ENCODE measurements around the gene CCDC69. TPM values are rescaled to one million over a fixed set of nuclear protein-coding genes. Genes with fewer than 3 reads are reported as not detected.

Gene CCDC69
- total and polyA plus RNA-seq, 2 of the 8 experiments (the other 6 are each of a cell fraction or from before 2014, with no cell fraction given), result 8.4 to 10.8 TPM

DNA sequence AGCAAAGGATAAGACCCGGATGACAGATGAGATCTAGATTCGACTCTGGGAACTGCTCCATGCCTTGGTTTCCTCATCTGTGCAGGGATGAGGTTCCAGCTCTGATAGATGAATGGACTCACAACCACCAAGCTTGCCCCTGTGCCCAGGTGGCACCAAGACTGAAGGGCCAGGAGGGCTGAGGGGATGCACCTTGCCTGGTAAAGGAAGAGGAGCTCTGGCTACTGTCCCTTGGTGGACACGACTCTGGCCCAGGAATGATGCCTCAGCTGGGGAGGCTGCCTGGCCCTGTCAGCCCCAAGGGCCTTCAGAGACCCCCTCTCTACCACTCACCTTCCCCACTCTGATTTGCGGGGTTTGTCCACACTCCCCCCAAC lies 41.4 kb downstream of the CCDC69 start:
- Histone ChIP-seq H3K56ac (replicated peaks; ENCODE audit: insufficient read length, low read depth, low read length) (no peak overlapping the region), H2BK5ac (ENCODE audit: low read depth, low read length) (no peak overlapping the region), H4K8ac (ENCODE audit: extremely low read depth, insufficient read depth, low read length) (no peak overlapping the region), H4K20me1 (replicated peaks in 1 of 2; ENCODE audit: control insufficient read depth in 1 of 2, insufficient read depth in 2 of 2, low read length in 2 of 2) (no peaks in the 10 kb centered on the region), H4K5ac (ENCODE audit: insufficient read length, low read depth, low read length) (no peak overlapping the region), H2BK12ac (ENCODE audit: low read depth, low read length) (no peak overlapping the region), H3K4me2 (ENCODE audit: insufficient read depth in 1 of 2, low read depth in 2 of 2, low read length in 2 of 2) (no peak overlapping the region), H4K91ac (replicated peaks; ENCODE audit: insufficient read length, low read length) (no peak overlapping the region), H3K18ac (ENCODE audit: extremely low read depth, low read length) (no peak overlapping the region), H3K9me3 (ENCODE audit: insufficient read depth in 2 of 2, low read depth in 1 of 2, low read length in 1 of 2) (no peaks in the 10 kb centered on the region), H3K27ac (ENCODE audit: low read depth, low read length) (no peak overlapping the region), H3K27me3 (replicated peaks in 1 of 4; ENCODE audit: control insufficient read depth in 3 of 4, extremely low read depth in 1 of 4, insufficient read depth in 3 of 4, low read length in 3 of 4) (no peaks in the 10 kb centered on the region), H3K4ac (replicated peaks; ENCODE audit: insufficient read length, low read depth, low read length) (no peak overlapping the region), H2BK15ac (ENCODE audit: low read length) (no peak overlapping the region), H3K23me2 (ENCODE audit: low read depth, low read length) (no peaks in the 10 kb centered on the region), H2BK20ac (ENCODE audit: low read length) (no peak overlapping the region), H3K9ac (replicated peaks in 1 of 4; ENCODE audit: extremely low read depth in 1 of 4, low read depth in 3 of 4, low read length in 3 of 4) (no peak overlapping the region), H3K79me2 (ENCODE audit: control insufficient read depth in 1 of 2, insufficient read depth in 2 of 2, low read length in 2 of 2) (no peaks in the 10 kb centered on the region), H3K79me1 (ENCODE audit: low read depth, low read length) (no peaks in the 10 kb centered on the region), H3K14ac (ENCODE audit: insufficient read length) (no peak overlapping the region), H3K23ac (ENCODE audit: insufficient read length) (no peak overlapping the region), H2BK120ac (replicated peaks; ENCODE audit: low read depth, low read length) (no peak overlapping the region), H2AFZ (ENCODE audit: low read length) (no peak overlapping the region), H3K4me1 (replicated peaks in 1 of 4; ENCODE audit: control insufficient read depth in 3 of 4, insufficient read depth in 4 of 4, low read length in 3 of 4) (peaks cover 0 to 4% (median 2%) of the 10 kb centered on the region in 4 experiments; a peak in 3 of 7 replicates), H2AK5ac (ENCODE audit: low read depth, low read length) (no peak overlapping the region), H3K36me3 (ENCODE audit: control insufficient read depth in 2 of 4, insufficient read depth in 4 of 4, low read length in 3 of 4) (no peaks in the 10 kb centered on the region; a peak in 1 of 8 replicates), H3K4me3 (ENCODE audit: extremely low read depth in 1 of 4, insufficient read depth in 2 of 4, low read depth in 3 of 4, low read length in 4 of 4) (no peak overlapping the region)
- FAIRE-seq (no peak), DNase-seq (ENCODE audit: low read depth in 1 of 2, low spot score in 2 of 2) (no peak)
- ChIA-PET POLR2A (ENCODE audit: partially characterized antibody) (no interaction called here), CTCF (ENCODE audit: partially characterized antibody) (interaction anchor here (0.5 to 2.3 kb wide), 6 partner anchors 10 to 251 kb away, joined by 3 to 7 read pairs (median 3); no protein-coding TSS in a partner anchor)
- 89% methylated on average over 4 of the region's 4 CpGs; no CpG with 5 or more reads in 1 of the 2 experiments for WGBS, 2 experiments (ENCODE audit: extremely low coverage in 1 of 2, insufficient coverage in 1 of 2, insufficient read length in 1 of 2, insufficient replicate concordance in 2 of 2, low coverage in 1 of 2, low lambda C conversion rate in 2 of 2, missing lambda C conversion rate in 1 of 2)
- no peak for TF ChIP-seq SP1 (IDR thresholded peaks at IDR 0.05; ENCODE audit: low read depth, low read length)
- no peak for TF ChIP-seq HDAC2 (IDR thresholded peaks at IDR 0.05; ENCODE audit: borderline replicate concordance in 1 of 2, low read depth in 2 of 2, low read length in 2 of 2)
- TF ChIP-seq JUN (IDR thresholded peaks at IDR 0.05; ENCODE audit: low read depth, low read length), result no peak
- TF ChIP-seq RAD21 (IDR thresholded peaks at IDR 0.05 in 1 of 2, conservative IDR thresholded peaks at IDR 0.05 in 1 of 2; ENCODE audit: low read depth in 2 of 2, low read length in 2 of 2), result no peak
- no peak for TF ChIP-seq SP4 (IDR thresholded peaks at IDR 0.05; ENCODE audit: low read length)
- TF ChIP-seq FOSL1 (IDR thresholded peaks at IDR 0.05; ENCODE audit: insufficient read depth, low read depth, low read length), result no peak
- no peak for TF ChIP-seq CHD2 (IDR thresholded peaks at IDR 0.05; ENCODE audit: low read length)
- no peak for TF ChIP-seq MAFK (IDR thresholded peaks at IDR 0.05; ENCODE audit: low read depth, low read length)
- TF ChIP-seq ASH2L (IDR thresholded peaks at IDR 0.05; ENCODE audit: low read length), result no peak
- no peak for TF ChIP-seq BCL11A (IDR thresholded peaks at IDR 0.05; ENCODE audit: low read depth in 2 of 2, low read length in 2 of 2)
- TF ChIP-seq GABPA (IDR thresholded peaks at IDR 0.05; ENCODE audit: borderline replicate concordance, insufficient read depth, low read length), result no peak
- no peak for TF ChIP-seq KDM4A (IDR thresholded peaks at IDR 0.05; ENCODE audit: low read depth, low read length, severe bottlenecking)
- no peak for TF ChIP-seq HDAC6 (IDR thresholded peaks at IDR 0.05; ENCODE audit: low read depth, low read length)
- no peak for TF ChIP-seq NANOG (IDR thresholded peaks at IDR 0.05; ENCODE audit: insufficient read depth, low read depth, low read length, poor library complexity, severe bottlenecking)
- no peak for TF ChIP-seq KDM5A (IDR thresholded peaks at IDR 0.05; ENCODE audit: low read length)
